SH-SY5Y (cell line): ENCODE measurements around the gene TLCD3B.

Experiments used
- GATA2 ChIP-seq: IDR thresholded peaks from 2 replicates; pipeline ENCODE4 v1.6.1; 2011; ENCODE audit warnings: mild to moderate bottlenecking, low read depth, low read length
- GATA3 ChIP-seq: IDR thresholded peaks from 2 replicates; pipeline ENCODE4 v1.6.1; 2011; ENCODE audit warnings: low read depth, mild to moderate bottlenecking, low read length, moderate library complexity

GRCh38 chr16:30064729-30065101 lies 33.6 kb upstream of the TLCD3B start:
- TF ChIP-seq GATA3, result no peak
- TF ChIP-seq GATA2, result peak; percentile 25; the same call in 1 of the 2 replicates
